Measurements from ENCODE around the gene KCNMA1.

The KCNMA1 gene

GRCh38 chr10:77231884-77232610 is 405.6 kb downstream of the KCNMA1 start:
- H2AK5ac ChIP-seq (ENCODE audit: low read depth, low read length), result no peak overlapping the region
- no peak overlapping the region for H3K23ac ChIP-seq (ENCODE audit: low read depth, low read length, poor library complexity)
- no peak overlapping the region for H4K91ac ChIP-seq (ENCODE audit: low read depth, low read length, poor library complexity)
- DNase-seq (ENCODE audit: low spot score), result no peak
- no peaks in the 10 kb centered on the region for H3K36me3 ChIP-seq (replicated peaks in 1 of 2; ENCODE audit: control insufficient read depth in 2 of 2, insufficient read depth in 2 of 2, low read length in 2 of 2)
- H3K14ac ChIP-seq (ENCODE audit: low read length), result no peak overlapping the region
- H2BK12ac ChIP-seq (ENCODE audit: low read length), result no peak overlapping the region
- H3K27me3 ChIP-seq (ENCODE audit: control insufficient read depth in 3 of 3, insufficient read depth in 3 of 3, low read depth in 1 of 3, low read length in 3 of 3), result no peaks in the 10 kb centered on the region
- H3K79me1 ChIP-seq (ENCODE audit: low read depth, low read length), result no peaks in the 10 kb centered on the region
- H2BK15ac ChIP-seq (ENCODE audit: low read length), result no peak overlapping the region
- no peak overlapping the region for H3K18ac ChIP-seq (ENCODE audit: low read length)
- no peak overlapping the region for H4K8ac ChIP-seq (ENCODE audit: low read depth, low read length)
- no peak overlapping the region for H3K9ac ChIP-seq (ENCODE audit: low read depth, low read length, poor library complexity)
- H3K4me3 ChIP-seq (ENCODE audit: low read length in 2 of 2), result no peak overlapping the region
- no CpG with 5 or more reads among the region's 3 CpGs for WGBS, 2 donors (ENCODE audit: extremely low coverage in 2 of 2, insufficient read length in 2 of 2, insufficient replicate concordance in 1 of 2)
- no peak overlapping the region for H2BK5ac ChIP-seq (ENCODE audit: low read length)
- no peak overlapping the region for H3K4ac ChIP-seq (ENCODE audit: low read length)
- H3K27ac ChIP-seq (replicated peaks; ENCODE audit: low read length), result no peak overlapping the region
- H3K9me3 ChIP-seq (replicated peaks in 1 of 2; ENCODE audit: control insufficient read depth in 2 of 2, insufficient read depth in 1 of 2, low read depth in 1 of 2, low read length in 2 of 2), result no peaks in the 10 kb centered on the region
- no peak overlapping the region for H3K4me2 ChIP-seq (ENCODE audit: insufficient read depth, low read length, poor library complexity, severe bottlenecking)
- no peak overlapping the region for H2AFZ ChIP-seq (ENCODE audit: low read length)
- H3K4me1 ChIP-seq (ENCODE audit: control insufficient read depth in 2 of 2, insufficient read depth in 1 of 2, low read depth in 1 of 2, low read length in 2 of 2), result no peaks in the 10 kb centered on the region
- H2BK120ac ChIP-seq (ENCODE audit: low read depth, low read length), result no peak overlapping the region

GRCh38 chr10:77231375-77231774 is 406.2 kb downstream of the KCNMA1 start:
- no peaks in the 10 kb centered on the region for H3K79me1 ChIP-seq (ENCODE audit: low read depth, low read length)
- H3K4me3 ChIP-seq (ENCODE audit: low read length in 2 of 2), result no peak overlapping the region
- no peak overlapping the region for H4K91ac ChIP-seq (ENCODE audit: low read depth, low read length, poor library complexity)
- H2BK5ac ChIP-seq (ENCODE audit: low read length), result no peak overlapping the region
- no CpG with 5 or more reads among the region's 3 CpGs for WGBS, 2 donors (ENCODE audit: extremely low coverage in 2 of 2, insufficient read length in 2 of 2, insufficient replicate concordance in 1 of 2)
- no peak overlapping the region for H4K8ac ChIP-seq (ENCODE audit: low read depth, low read length)
- no peaks in the 10 kb centered on the region for H3K9me3 ChIP-seq (replicated peaks in 1 of 2; ENCODE audit: control insufficient read depth in 2 of 2, insufficient read depth in 1 of 2, low read depth in 1 of 2, low read length in 2 of 2)
- no peak overlapping the region for H3K23ac ChIP-seq (ENCODE audit: low read depth, low read length, poor library complexity)
- no peak overlapping the region for H2BK12ac ChIP-seq (ENCODE audit: low read length)
- no peak overlapping the region for H2BK15ac ChIP-seq (ENCODE audit: low read length)
- no peak overlapping the region for H3K4me2 ChIP-seq (ENCODE audit: insufficient read depth, low read length, poor library complexity, severe bottlenecking)
- H3K27ac ChIP-seq (replicated peaks; ENCODE audit: low read length), result no peak overlapping the region
- no peak overlapping the region for H2AFZ ChIP-seq (ENCODE audit: low read length)
- DNase-seq (ENCODE audit: low spot score), result no peak
- H2AK5ac ChIP-seq (ENCODE audit: low read depth, low read length), result no peak overlapping the region
- no peak overlapping the region for H3K4ac ChIP-seq (ENCODE audit: low read length)
- no peaks in the 10 kb centered on the region for H3K27me3 ChIP-seq (ENCODE audit: control insufficient read depth in 3 of 3, insufficient read depth in 3 of 3, low read depth in 1 of 3, low read length in 3 of 3)
- H3K9ac ChIP-seq (ENCODE audit: low read depth, low read length, poor library complexity), result no peak overlapping the region
- H3K18ac ChIP-seq (ENCODE audit: low read length), result no peak overlapping the region
- no peak overlapping the region for H3K14ac ChIP-seq (ENCODE audit: low read length)
- no peaks in the 10 kb centered on the region for H3K36me3 ChIP-seq (replicated peaks in 1 of 2; ENCODE audit: control insufficient read depth in 2 of 2, insufficient read depth in 2 of 2, low read length in 2 of 2)
- H2BK120ac ChIP-seq (ENCODE audit: low read depth, low read length), result no peak overlapping the region
- peaks cover 0 to 4% of the 10 kb centered on the region in 2 donors for H3K4me1 ChIP-seq (ENCODE audit: control insufficient read depth in 2 of 2, insufficient read depth in 1 of 2, low read depth in 1 of 2, low read length in 2 of 2)

- Histone ChIP-seq H3K4me3 (ENCODE audit: low read length in 2 of 2) (no peak overlapping the region), H3K27ac (replicated peaks; ENCODE audit: low read length) (no peak overlapping the region), H3K14ac (ENCODE audit: low read length) (no peak overlapping the region), H3K9ac (ENCODE audit: low read depth, low read length, poor library complexity) (no peak overlapping the region), H3K4me1 (ENCODE audit: control insufficient read depth in 2 of 2, insufficient read depth in 1 of 2, low read depth in 1 of 2, low read length in 2 of 2) (peaks cover 0 to 10% of the 10 kb centered on the region in 2 donors), H2AK5ac (ENCODE audit: low read depth, low read length) (no peak overlapping the region), H3K23ac (ENCODE audit: low read depth, low read length, poor library complexity) (no peak overlapping the region), H2BK15ac (ENCODE audit: low read length) (no peak overlapping the region), H4K91ac (ENCODE audit: low read depth, low read length, poor library complexity) (no peak overlapping the region), H4K8ac (ENCODE audit: low read depth, low read length) (no peak overlapping the region), H3K18ac (ENCODE audit: low read length) (no peak overlapping the region), H2AFZ (ENCODE audit: low read length) (no peak overlapping the region), H3K36me3 (replicated peaks in 1 of 2; ENCODE audit: control insufficient read depth in 2 of 2, insufficient read depth in 2 of 2, low read length in 2 of 2) (no peaks in the 10 kb centered on the region), H3K4ac (ENCODE audit: low read length) (no peak overlapping the region), H2BK12ac (ENCODE audit: low read length) (no peak overlapping the region), H3K4me2 (ENCODE audit: insufficient read depth, low read length, poor library complexity, severe bottlenecking) (no peak overlapping the region), H2BK120ac (ENCODE audit: low read depth, low read length) (no peak overlapping the region), H3K27me3 (ENCODE audit: control insufficient read depth in 3 of 3, insufficient read depth in 3 of 3, low read depth in 1 of 3, low read length in 3 of 3) (no peaks in the 10 kb centered on the region), H3K79me1 (ENCODE audit: low read depth, low read length) (no peaks in the 10 kb centered on the region), H3K9me3 (replicated peaks in 1 of 2; ENCODE audit: control insufficient read depth in 2 of 2, insufficient read depth in 1 of 2, low read depth in 1 of 2, low read length in 2 of 2) (no peaks in the 10 kb centered on the region), H2BK5ac (ENCODE audit: low read length) (no peak overlapping the region)
- no peak for DNase-seq (ENCODE audit: low spot score)
- no CpG with 5 or more reads among the region's 5 CpGs for WGBS, 2 donors (ENCODE audit: extremely low coverage in 2 of 2, insufficient read length in 2 of 2, insufficient replicate concordance in 1 of 2)
Observed at GRCh38 chr10:77230194-77230593, 407.4 kb downstream of the KCNMA1 start.

GRCh38 chr10:77229704-77230103 is 407.9 kb downstream of the KCNMA1 start:
- Histone ChIP-seq H3K4me2 (ENCODE audit: insufficient read depth, low read length, poor library complexity, severe bottlenecking) (no peak overlapping the region), H3K18ac (ENCODE audit: low read length) (no peak overlapping the region), H2AFZ (ENCODE audit: low read length) (no peak overlapping the region), H3K36me3 (replicated peaks in 1 of 2; ENCODE audit: control insufficient read depth in 2 of 2, insufficient read depth in 2 of 2, low read length in 2 of 2) (no peaks in the 10 kb centered on the region), H3K27me3 (ENCODE audit: control insufficient read depth in 3 of 3, insufficient read depth in 3 of 3, low read depth in 1 of 3, low read length in 3 of 3) (no peaks in the 10 kb centered on the region), H3K79me1 (ENCODE audit: low read depth, low read length) (no peaks in the 10 kb centered on the region), H3K4ac (ENCODE audit: low read length) (no peak overlapping the region), H2BK15ac (ENCODE audit: low read length) (no peak overlapping the region), H3K4me1 (ENCODE audit: control insufficient read depth in 2 of 2, insufficient read depth in 1 of 2, low read depth in 1 of 2, low read length in 2 of 2) (peaks cover 0 to 10% of the 10 kb centered on the region in 2 donors), H4K91ac (ENCODE audit: low read depth, low read length, poor library complexity) (no peak overlapping the region), H3K27ac (replicated peaks; ENCODE audit: low read length) (no peak overlapping the region), H2BK5ac (ENCODE audit: low read length) (no peak overlapping the region), H4K8ac (ENCODE audit: low read depth, low read length) (no peak overlapping the region), H2BK12ac (ENCODE audit: low read length) (no peak overlapping the region), H3K9ac (ENCODE audit: low read depth, low read length, poor library complexity) (no peak overlapping the region), H3K23ac (ENCODE audit: low read depth, low read length, poor library complexity) (no peak overlapping the region), H3K9me3 (replicated peaks in 1 of 2; ENCODE audit: control insufficient read depth in 2 of 2, insufficient read depth in 1 of 2, low read depth in 1 of 2, low read length in 2 of 2) (no peaks in the 10 kb centered on the region), H3K14ac (ENCODE audit: low read length) (no peak overlapping the region), H2BK120ac (ENCODE audit: low read depth, low read length) (no peak overlapping the region), H3K4me3 (ENCODE audit: low read length in 2 of 2) (no peak overlapping the region), H2AK5ac (ENCODE audit: low read depth, low read length) (no peak overlapping the region)
- no peak for DNase-seq (ENCODE audit: low spot score)
- whole genome bisulfite sequencing, 2 donors (ENCODE audit: extremely low coverage in 2 of 2, insufficient read length in 2 of 2, insufficient replicate concordance in 1 of 2), result no CpG with 5 or more reads among the region's 3 CpGs

Data from neuronal stem cell (in vitro differentiated cells).